ENCODE measurements around the gene GNPDA2.
A peak's percentile ranks its signal among the peaks of the same experiment; 100 is the strongest.
"Not testable (repeated sequence)": the region's sequence is repeated elsewhere in the genome, so short reads cannot be mapped to it uniquely, and the experiment has no call there.

GNPDA2 gene

DNA sequence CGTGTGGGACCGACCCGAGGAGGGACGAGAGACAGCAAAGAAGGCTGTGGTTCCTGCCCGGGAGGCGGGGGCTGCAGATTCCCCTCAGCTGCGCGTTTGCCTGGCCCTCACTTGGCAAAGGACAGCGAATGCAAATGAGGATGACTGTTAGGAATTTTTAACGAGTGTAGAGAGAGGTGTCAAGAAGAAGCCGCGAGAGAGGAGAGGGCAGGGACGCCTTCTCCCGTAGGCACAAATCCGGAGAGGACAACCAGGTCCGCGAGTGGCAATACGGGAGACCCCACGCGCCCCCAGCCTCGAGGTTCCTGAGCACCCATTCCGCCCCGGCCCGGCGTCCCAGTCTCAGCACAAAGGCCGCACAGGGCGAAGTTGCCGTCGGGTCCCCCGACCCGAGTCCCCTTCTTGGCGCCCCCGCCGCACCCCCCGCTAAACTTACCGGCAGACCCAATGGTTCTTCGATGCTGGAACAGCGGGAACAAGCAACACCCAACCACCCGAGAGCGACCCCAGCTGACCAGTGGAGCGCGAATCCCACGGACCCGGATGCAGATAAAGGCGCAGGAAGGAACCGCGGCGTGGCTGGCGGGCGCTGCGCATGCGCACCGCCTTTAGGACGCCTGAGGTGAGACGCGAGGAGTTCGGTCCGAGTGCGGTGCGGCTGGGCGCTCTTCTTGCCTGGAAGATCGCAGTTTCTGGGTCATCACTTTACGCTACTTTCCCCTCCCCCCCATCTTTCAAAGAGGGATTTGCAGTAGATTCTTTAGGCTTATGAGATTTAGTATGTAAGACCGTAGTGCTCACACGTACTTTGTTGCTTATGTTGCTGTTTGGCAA lies at the start of gene GNPDA2:
Gene GNPDA2 (minus strand): TSS at position 519 of the 834 bp plus-strand sequence. CDS start 4,349 bp downstream, outside the sequence.
- DNase-seq (ENCODE audit: low read depth in 2 of 2), result peak; percentile 59 to 66

DNA sequence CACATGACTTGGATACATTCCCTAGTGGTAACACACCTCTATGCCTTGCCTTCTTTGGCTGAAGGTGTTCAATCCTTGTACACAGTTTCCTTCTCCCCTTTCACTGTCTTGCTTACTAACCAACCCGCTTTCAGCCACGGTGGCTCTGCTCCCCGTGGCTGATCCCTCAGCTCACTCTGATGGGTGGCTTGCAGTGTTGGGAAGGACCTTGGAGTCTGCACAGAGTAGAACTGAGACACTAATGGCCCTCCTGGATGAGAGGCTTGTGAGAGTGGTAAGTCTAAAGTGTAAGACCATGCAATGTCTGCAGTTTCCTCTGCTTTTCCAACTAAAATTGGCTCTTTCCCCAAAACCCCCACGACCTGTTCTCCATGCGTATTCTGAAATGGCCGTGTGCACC lies 46.0 kb upstream of the GNPDA2 start:
- no peak for DNase-seq (ENCODE audit: low read depth in 2 of 2)

DNA sequence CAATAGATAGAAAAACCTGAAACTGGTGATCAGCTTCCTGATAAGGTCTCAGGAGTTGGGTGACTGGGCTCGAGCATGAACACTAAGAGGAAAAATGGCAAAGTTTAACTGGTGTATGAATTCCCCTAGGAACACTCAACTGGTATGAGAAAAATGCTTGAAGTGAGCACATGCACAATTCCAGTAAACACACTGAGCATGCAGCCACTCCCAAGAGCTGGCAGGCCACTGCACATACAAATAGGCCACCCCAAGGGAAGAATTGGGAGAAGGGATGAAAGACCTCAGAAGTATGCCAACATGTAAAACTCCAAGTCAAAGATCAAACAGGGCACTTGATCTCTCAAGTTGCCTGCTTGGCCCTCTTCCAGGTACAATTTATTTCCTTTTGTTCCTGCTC lies 45.4 kb upstream of the GNPDA2 start:
- no peak for DNase-seq (ENCODE audit: low read depth in 2 of 2)

DNA sequence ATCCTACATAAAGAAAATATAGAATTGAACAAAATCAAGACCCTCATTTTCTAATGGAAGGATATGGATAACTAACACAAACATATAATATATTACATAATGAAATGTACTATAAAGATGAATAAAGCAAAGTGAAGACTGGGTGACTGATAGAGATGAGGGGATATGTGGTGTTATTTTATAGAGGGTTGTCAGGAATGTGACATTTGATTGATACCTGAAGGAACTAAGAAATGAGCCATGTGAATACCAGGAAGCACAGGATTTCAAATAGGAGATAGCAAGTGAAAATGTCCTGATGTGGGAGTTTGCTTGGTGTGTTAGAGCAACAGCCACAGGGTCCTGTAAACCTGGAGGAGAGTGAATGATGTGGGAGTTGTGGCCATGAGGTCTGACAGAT lies 40.1 kb upstream of the GNPDA2 start:
- DNase-seq (ENCODE audit: low read depth in 2 of 2), result no peak

DNA sequence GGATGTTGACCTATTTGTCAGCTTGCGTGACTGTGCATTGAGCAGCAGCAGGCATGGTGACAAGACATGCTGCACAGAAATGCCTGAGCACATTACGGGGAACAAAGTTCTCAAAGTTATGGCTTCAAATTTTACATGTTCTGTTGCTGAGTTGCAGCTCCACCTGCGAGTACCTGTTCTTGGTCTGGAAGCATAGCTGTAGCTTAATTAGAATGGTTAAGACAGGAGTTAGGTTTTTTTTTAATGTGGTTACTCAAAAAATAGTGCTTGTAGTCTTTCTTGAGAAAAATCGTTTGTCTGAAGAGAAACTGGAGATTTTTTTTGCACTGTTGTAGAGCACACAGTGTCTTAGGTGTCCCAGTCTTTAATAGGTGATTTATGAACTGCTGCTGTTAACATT lies 38.8 kb upstream of the GNPDA2 start:
- no peak for DNase-seq (ENCODE audit: low read depth in 2 of 2)

DNA sequence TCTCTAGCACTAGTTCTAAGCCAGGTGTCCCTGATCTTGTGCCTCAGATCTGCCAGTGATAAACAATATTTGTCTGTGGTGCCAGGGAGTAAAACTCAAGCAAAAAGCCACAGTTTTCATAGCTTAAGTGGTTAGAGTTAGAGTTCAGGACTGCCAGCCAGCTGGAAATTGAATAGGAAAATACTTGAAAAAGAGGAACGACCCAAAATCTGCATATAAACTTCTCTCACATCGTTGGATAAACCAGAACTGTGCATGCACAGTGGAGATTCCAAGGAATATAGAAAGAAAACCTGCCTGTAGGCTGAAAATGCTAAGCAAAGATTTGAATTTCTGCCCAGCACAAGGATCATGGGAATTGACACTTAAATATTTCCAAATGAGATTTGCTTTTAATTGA lies 35.0 kb upstream of the GNPDA2 start:
- no peak for DNase-seq (ENCODE audit: low read depth in 2 of 2)

DNA sequence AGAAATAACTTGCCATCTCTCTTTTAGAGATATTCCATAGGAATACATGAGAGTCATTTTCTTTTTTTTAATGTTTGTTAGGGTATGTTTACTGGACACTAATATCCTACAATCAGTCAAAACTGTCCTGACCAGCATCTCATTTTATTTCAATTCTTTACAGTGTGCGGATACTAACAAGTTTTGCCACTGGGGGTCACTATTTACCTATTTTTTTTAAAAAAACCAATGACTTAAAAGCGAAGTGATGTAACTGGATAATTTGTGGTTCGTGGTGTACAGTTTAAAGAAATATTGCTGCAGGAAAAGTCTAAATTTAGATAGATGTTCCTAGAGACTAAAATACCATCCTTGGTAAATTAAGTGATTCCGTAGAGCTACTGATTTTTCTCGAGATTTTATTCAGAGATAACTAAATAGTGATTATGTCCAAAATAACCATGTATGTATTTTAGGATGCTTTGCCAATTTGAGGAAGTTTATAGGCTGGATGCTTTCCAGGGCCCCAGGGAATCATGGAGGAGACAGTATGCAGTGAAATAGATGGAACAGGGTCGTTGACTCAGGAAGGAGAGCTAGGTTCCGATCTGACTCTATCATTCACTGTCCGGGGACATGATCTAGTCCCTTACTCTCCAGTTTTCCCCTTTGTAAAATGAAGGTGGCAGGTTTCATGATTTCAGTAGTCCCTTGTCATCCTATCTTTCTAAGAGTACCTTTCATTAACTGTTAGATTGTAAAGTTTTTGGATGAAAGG lies 34.0 kb upstream of the GNPDA2 start:
- DNase-seq (ENCODE audit: low read depth in 2 of 2), result no peak

DNA sequence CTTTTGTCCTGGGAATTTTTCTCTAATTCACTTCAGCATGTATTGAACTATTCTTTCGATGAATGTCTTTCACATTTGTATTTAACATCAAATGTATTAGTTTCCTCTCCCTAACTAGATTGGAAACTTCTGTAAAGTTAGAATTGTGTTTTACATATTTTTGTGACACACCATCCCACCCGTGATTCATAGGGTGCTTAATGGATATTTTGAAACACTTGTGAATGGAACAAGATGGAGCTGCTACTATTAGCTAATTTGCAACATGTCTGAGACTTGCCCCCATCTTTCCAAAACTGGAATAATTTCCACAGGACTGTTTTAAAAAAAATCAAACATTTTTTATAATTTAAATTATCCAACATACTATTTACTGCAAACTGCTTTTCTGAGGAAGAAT lies 30.2 kb upstream of the GNPDA2 start:
- no peak for DNase-seq (ENCODE audit: low read depth in 2 of 2)

DNA sequence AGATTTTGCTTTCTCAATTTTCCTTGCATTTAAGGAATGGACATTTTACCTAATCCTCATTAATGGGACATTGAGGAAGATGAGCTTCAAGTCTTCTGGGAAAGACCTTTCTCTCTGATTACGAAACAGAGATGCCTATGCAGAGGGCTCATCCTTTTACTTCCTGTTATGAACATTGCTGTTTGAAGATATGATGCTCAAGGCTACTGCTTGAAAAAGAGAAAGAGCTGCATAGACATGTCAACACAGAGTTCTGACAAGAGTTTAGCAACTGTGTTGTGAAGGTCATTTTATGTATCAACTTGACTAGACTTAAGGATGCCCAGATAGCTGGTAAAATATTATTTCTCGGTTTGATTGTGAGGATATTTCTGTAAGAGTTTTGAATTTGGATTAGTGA lies 13.8 kb upstream of the GNPDA2 start:
- DNase-seq (ENCODE audit: low read depth in 2 of 2), result no peak

DNA sequence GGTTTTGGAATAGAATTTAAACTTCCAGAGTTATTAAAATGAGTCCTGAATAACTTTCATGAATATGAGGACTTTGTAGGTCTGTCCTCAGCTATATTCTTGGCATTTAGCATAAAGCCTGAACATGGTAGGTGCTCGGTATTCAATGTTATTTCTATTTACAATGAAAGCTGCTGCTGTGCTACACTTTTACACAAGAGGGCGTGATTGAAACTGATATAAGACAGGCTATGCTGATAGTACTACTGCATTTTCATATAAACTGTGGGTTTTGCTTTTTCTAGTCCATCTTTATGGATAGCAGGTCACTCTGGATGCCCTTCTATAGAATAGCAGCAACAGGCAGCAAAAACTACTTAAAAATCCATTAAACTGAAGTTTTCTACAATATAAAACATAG lies 12.3 kb upstream of the GNPDA2 start:
- no peak for DNase-seq (ENCODE audit: low read depth in 2 of 2)

DNA sequence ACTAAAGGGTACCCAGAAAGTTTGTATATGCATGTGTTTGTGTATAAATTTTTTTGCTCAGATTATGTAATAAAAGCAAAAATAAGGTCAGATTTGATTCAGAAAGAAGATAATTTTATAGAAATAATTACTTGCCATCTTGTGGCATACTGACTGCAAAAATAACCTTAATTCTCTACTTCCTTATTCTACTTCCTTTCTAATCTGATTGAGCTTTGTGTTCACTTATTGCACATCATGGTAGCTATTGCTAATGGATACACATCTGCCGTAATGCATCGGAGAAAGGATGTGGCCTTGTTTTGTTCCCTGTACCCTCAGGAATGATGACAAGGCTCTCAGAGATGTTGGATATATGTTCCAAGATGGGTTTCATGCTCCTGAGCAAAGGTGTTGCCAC lies 10.5 kb upstream of the GNPDA2 start:
- DNase-seq (ENCODE audit: low read depth in 2 of 2), result no peak

DNA sequence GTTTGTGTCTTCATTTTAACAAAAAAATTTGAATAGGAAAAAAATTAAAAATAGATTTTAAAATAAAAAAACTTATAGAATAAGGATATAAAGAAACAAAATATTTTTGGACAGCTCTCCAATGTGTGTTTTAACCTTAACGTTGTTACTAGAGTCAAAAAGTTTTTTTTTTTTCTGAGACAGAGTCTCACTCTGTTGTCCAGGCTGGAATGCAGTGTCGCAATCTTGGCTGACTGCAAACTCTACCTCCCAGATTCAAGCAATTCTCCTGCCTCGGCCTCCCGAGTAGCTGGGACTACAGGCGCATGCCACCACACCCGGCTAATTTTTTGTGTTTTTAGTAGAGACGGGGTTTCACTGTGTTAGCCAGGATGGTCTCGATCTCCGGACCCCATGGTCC lies 2.3 kb upstream of the GNPDA2 start:
- not testable (repeated sequence) for DNase-seq (ENCODE audit: low read depth in 2 of 2)

DNA sequence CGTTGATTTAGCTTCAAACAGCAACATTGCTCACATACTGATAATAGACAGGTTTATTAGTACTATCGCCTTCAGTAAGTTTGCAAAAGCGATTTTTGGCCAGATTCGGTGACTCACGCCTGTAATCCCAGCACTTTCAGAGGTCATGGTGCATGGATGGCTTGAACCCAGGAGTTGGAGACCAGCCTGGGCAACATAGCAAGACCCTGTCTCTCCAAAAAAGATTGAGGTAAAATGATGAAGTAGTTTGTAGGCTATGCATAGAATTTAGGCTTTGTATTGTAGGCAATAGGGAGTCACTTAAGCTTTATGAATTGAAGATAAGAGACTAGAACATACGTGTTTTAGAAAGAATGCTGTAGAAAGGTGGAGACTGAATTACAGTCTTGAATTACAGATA lies 1.1 kb upstream of the GNPDA2 start:
- no peak for DNase-seq (ENCODE audit: low read depth in 2 of 2)

DNA sequence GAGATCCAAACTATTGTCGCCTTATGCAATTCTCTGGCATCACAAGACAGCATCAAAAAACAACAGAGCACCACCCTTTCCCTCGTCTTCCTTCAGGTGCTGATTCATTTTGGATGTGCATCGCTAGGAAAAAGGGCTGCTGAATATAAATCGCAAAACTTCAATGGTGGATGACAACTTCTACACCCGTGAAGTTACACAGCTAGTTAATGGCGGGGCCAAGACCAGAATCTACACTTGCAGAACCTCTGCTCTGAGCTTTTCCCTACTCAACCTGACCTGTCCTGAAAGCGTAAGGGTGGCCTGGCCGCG lies 674 bp downstream of the GNPDA2 start:
- DNase-seq (ENCODE audit: low read depth in 2 of 2), result no peak

DNA sequence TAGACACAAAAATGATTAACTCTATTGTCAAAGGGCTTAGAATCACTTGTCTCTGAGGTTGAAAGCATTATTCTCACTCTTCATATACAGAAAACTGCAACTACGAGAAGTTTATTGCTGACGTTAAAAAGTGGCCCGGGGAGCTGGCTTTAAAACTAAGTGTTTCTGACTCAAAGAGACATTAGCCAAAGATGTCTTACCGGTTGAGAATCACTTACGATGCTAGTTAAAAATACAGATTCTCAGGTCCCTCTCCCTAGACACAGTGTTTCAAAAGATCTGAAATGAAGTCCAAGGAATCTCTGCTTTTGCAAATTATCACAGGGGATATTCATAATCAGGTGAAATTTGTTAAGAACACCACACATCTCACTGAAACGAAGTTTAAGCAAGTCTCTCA lies 1.2 kb downstream of the GNPDA2 start:
- no peak for DNase-seq (ENCODE audit: low read depth in 2 of 2)

DNA sequence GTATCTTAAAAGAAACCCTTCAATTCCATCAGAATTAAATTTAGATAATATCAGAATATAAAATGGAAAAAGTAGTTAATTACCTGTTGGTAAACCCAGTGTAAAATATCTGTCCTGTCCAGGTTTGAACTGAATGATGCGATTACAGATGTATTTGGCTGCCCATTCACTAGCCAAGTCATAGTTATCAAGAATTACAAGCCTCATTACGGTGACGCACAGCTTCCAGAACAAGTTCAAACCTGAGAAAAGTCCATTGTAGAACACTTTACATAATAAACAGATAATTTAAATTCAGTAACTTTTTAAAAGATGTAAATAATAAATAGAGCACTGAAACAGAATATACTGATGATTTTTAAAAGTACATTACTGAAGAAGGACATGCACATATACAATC lies 4.4 kb downstream of the GNPDA2 start:
- no peak for DNase-seq (ENCODE audit: low read depth in 2 of 2)

DNA sequence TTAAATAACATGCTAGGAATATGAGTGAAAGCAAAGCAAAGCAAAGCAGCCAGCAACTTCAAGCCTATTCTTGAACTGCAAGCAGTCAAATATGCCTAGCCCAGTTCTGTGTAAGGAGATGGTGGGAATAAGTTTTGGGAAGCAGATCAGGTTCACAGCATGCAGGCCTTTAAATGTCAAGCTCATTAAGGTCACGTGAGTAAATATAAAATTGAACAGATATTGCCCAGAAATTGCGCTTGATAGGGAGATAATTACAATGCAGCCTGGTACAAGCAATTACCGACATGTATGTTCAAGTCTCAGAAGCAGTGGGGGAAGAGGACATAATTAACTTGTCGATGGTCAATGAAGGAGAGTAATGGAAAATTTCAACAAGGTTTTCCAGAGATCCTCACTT lies 6.0 kb downstream of the GNPDA2 start:
- DNase-seq (ENCODE audit: low read depth in 2 of 2), result no peak

DNA sequence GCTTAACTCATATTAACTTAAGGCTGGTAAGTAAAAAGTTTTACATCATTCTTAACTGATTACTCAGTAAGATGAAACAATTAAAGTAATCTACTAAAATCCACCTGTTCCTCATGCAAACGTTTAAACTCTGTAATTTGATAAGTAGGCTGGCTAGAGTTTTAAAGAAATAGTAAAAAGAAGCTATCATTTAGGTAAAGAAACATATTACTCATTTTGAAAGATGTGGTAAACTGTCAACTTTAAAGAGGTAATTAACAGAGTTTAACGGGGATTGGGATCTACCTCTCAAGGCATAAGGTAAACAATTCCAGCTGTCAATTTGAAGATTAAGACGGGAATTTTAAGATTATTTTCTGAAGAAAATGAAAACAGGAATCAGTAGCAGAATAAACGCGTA lies 9.8 kb downstream of the GNPDA2 start:
- DNase-seq (ENCODE audit: low read depth in 2 of 2), result no peak

DNA sequence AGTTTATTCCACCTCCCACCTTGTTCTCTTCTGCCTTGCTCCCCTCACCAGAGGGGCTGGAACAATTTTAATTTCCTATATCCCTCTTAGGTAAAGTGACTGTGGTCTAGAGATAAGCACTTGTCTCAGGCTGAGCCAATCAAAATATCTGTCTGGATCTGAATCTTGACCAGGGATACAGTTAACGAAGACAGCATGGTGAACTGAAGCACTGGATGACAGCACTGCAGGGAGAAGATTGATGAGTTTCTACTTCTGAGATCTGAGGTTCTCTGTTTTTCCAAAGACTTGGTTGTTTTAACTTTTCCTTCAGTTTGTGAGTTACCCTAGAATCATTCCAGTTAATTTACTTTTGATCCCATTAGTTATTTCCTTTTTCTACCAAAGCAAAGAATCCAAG lies 13.2 kb downstream of the GNPDA2 start:
- no peak for DNase-seq (ENCODE audit: low read depth in 2 of 2)

DNA sequence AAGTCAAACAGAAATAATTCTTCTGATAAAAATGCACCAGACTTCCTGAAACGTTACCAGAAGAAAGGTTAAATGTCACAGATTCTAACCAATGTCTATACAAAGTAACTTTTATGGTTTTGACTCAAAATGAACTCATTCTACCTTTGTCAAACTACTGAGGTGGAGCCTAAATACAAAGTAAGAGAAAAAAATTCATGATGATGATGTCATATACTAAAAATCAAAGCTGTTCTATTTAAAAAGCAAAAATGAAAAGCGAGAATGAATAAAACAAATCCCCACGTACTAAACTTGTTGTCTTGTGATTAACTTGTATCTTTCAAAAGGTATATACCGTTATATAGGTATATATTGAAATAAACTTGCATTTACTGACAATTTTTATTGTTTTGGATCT lies 21.7 kb downstream of the GNPDA2 start:
- DNase-seq (ENCODE audit: low read depth in 2 of 2), result no peak

DNA sequence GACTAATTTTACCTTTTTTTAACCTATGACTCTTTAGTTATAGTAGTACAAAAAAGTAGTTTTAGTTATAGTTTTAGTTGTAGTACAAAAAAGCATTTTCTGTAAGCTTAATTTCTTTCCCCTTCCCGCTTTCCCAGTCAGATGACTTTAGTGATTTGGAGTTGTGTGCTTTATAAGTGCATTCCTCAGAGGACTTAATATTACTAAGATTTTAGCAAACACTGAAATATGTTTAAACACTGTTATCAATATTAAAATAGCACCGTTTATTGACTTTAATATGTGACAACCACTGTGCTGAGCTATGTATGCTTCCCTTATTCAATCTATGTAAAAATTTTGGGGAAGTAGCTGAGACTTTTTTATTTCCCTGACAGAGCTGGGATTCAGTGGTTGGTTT lies 25.3 kb downstream of the GNPDA2 start:
- no peak for DNase-seq (ENCODE audit: low read depth in 2 of 2)

DNA sequence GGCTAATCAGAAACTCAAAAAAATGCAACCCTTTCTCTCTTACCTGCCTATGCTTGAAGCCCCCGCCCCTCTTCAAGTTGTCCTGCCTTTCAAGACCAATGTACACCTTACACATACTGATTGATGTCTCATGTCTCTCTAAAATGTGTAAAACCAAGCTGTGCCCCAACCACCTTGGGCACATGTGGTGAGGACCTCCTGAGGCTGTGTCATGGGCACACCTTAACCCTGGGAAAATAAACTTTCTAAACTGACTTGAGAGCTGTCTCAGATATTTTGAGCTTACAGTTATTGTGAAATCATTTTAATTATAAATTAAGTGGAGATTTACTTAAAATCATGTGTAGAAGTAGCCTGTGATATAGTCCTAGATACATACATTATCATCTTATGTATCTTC lies 25.9 kb downstream of the GNPDA2 start:
- no peak for DNase-seq (ENCODE audit: low read depth in 2 of 2)

DNA sequence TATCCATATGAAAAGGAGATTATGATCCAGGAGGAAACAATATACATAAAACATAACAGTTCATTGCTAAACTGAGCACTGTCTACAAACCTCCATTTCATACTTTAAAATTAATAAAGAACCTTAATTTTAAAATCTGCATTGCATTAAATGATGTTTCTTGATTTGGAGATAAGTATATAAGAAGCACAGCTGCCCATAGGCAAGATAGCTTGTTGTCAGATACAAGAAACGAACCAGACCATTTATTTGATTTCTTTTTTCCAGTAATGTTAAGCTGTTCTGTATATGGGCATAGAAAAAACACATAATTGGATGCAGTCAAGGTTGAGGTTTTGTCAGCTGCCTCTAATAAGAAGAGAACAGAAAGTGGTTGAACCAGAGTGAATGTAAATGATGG lies 41.7 kb downstream of the GNPDA2 start:
- DNase-seq (ENCODE audit: low read depth in 2 of 2), result no peak

DNA sequence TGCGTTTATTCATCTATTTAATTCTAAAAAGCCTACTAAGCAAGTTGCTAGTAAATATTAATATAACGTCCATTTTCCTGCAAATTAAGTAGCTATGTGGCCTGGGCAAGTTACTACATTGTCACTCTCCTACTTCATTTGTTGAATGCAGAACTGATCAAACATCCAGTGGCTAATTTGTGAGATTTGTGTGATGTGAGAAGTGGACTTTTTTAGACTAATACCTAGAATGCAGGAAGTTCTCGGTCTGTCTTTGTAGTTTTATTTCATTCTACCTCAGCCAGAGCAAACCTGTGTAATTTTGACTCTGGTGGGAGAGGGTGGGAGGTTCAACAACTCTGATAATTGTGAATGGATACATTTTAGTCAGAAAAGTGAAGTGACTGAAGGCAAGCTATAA lies 47.3 kb downstream of the GNPDA2 start:
- no peak for DNase-seq (ENCODE audit: low read depth in 2 of 2)
